HFF-Myc (cell line): ENCODE data around the gene EFNB3.

Experiments
- DNase-seq: peaks from one replicate; pipeline ENCODE4 v3.0.0-alpha.2; 2011; ENCODE audit warnings: low read depth; ENCODE audit errors: extremely low read depth
- H3K4me3 ChIP-seq: replicated peaks from 2 replicates; pipeline ENCODE4 v1.5.1; 2011; ENCODE audit warnings: low read depth, mild to moderate bottlenecking, control low read depth, low read length
- TF ChIP-seq, protein P1 (sequence below): IDR thresholded peaks from 2 replicates; pipeline ENCODE4 v1.5.1; 2012; ENCODE audit warnings: mild to moderate bottlenecking, low read depth, low read length, control low read depth; ENCODE audit errors: missing control alignments

The EFNB3 gene

DNA sequence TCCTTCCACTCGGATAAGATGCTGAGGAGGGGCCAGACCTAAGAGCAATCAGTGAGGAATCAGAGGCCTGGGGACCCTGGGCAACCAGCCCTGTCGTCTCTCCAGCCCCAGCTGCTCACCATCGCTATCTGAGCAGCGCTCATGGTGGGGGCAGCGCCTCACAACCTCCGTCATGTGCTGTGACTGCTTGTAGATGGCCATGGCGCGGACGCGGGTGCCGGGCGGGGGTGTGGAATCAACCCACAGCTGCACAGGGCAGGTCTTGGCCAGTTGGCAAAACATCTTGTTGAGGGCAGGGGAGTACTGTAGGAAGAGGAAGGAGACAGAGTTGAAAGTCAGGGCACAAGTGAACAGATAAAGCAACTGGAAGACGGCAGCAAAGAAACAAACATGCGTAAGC, 30.1 kb upstream of the EFNB3 start:
- no peak overlapping the region for H3K4me3 ChIP-seq
- TF ChIP-seq, protein P1, sequence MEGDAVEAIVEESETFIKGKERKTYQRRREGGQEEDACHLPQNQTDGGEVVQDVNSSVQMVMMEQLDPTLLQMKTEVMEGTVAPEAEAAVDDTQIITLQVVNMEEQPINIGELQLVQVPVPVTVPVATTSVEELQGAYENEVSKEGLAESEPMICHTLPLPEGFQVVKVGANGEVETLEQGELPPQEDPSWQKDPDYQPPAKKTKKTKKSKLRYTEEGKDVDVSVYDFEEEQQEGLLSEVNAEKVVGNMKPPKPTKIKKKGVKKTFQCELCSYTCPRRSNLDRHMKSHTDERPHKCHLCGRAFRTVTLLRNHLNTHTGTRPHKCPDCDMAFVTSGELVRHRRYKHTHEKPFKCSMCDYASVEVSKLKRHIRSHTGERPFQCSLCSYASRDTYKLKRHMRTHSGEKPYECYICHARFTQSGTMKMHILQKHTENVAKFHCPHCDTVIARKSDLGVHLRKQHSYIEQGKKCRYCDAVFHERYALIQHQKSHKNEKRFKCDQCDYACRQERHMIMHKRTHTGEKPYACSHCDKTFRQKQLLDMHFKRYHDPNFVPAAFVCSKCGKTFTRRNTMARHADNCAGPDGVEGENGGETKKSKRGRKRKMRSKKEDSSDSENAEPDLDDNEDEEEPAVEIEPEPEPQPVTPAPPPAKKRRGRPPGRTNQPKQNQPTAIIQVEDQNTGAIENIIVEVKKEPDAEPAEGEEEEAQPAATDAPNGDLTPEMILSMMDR: no peak
- no peak for DNase-seq

DNA sequence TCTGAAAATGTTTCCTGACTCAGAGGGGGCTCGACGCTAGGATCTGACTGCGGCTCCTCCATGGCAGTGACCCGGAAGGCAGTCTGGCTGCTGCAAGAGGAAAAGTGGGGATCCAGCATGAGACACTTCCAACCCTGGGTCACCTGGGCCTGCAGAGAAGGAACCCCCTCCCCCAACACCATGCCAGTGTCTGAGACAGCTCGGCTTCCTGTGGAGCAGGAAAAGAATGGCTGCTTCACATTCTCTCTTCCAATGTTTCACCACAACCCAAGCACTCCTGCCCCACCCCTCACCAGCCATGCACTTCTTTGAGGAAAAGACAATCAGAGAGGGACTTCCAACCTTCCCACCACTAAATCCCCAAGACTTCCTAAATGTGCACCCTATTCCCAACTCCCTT, 28.5 kb upstream of the EFNB3 start:
- TF ChIP-seq, protein P1: no peak
- H3K4me3 ChIP-seq: no peak overlapping the region
- no peak for DNase-seq

DNA sequence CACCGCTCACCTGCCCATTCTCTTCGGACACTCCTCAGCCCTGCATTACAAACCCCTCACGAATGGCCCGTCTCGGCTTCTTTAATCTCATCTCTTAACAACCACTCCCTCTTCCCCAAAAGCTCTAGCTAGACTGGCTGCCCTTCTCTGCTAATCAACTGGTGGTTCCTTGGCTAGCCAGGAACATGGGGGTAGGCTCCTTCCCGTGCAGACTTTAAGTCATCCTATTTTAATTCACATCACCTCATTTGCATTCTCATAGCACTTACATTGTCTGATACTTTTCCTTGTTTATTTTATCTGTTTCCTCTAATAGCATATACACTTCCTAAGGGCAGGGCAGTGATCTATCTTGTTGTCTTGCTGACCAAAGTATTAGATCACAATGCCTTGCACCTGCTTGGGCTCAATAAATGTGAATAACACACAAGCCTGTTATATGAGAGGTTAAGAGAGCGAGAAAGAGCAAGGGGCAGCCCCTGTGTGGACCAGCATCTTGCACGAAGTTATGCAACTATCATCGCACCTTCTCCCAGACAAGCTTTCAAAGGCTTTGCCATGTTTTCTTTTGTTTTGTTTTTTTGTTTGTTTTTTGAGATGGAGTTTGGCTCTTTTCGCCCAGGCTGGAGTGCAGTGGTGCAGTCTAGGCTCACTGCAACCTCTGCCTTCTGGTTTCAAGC, 27.5 kb upstream of the EFNB3 start:
- H3K4me3 ChIP-seq: no peak overlapping the region
- DNase-seq: no peak

DNA sequence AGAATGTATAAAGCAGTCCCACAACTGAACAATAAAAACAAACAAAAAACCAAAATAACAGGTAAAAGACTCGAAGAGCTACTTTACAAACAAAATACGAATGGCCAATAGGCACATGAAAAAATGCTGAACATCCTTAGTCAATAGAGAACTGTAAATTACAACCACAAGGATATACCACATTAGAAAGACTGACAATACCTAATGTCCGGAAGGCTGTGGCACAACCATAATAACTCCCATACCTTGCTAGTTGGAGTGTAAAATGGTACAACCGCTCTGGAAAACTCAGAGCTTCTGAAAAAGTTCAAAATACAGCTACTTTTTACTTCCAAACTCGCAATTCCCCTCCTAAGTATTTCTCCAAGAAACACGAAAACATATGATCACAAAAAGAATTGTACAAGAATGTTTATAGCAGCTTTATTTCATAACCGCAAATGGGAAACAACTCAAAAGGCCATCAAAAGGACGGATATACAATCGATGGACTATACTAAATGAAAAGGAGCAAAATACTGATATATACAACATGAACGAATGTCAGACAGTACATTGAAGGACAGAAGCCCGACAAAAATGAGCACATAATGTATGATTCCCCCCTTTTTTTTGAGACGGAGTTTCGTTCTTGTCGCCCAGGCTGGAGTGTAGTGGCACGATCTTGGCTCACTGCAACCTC, 20.0 kb upstream of the EFNB3 start:
- DNase-seq: no peak
- TF ChIP-seq, protein P1: no peak
- H3K4me3 ChIP-seq: peak overlapping the region; percentile 90

More for the DNA sequence above, 27.5 kb upstream of the EFNB3 start:
- TF ChIP-seq, protein P1: no peak

DNA sequence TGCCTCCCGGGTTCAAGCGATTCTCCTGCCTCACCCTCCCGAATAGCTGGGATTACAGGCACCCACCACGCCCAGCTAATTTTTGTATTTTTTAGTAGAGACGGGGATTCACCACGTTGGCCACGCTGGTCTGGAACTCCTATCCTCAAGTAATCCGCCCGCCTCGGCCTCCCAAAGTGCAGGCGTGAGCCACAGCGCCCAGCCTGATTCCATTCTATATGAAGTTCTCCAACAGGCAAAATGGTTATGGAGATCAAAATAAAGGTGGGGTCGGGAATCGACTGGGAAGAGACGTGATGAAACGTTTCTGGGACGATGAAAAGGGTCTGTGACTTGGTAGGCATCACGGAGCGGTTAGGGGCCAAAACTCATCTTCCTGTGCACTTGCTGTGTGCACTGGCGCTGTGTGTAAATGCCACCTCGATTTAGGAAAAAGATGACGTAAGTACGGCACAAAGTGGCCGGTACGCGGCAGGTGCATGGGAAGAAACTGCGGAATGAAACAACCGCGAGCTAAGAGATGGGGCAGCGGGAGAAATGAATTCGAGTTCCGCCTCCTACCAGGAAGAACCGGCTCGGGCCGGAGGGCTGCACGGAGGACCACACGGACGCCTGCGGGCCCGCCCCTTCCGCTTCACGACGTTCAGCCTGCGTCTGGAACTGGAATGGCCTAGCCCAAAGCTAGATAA, 19.3 kb upstream of the EFNB3 start:
- TF ChIP-seq, protein P1: no peak
- DNase-seq: peak; percentile 70
- peak overlapping the region; percentile 90 for H3K4me3 ChIP-seq

DNA sequence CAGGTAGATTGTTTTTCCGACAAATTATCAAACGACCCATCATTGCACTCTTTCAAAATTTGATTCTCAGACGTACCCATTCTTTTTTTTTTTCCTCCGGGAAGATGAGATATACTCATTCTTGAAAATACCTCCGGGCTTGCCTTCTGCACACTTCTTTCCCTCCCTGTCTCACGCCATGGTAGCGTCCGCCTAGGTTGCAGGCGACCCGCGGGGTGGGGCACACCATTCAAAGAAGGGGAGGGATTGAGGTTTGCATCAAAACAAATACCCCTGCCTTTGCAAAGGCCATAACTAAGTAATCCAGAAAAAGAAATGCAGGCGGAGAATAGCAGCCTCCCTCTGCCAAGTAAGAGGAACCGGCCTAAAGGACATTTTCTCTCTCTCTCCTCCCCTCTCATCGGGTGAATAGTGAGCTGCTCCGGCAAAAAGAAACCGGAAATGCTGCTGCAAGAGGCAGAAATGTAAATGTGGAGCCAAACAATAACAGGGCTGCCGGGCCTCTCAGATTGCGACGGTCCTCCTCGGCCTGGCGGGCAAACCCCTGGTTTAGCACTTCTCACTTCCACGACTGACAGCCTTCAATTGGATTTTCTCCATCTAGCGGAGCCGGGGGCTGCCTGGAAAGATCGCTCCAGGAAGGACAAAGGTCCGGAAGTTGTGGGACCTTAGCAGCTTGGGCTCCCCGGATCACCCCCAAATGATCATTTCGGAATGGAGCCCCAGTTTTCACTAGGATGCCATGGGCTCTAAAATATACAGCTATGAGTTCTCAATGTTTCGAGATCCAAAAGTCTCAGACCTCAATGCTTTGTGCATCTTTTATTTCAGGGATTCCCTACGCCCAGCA, 18.6 kb upstream of the EFNB3 start:
- TF ChIP-seq, protein P1: no peak
- H3K4me3 ChIP-seq: peak overlapping the region; percentile 90
- DNase-seq: peak; percentile 47
